Skin epidermis (tissue), 12 donors: ENCODE results near the gene CCDC33.
"Not testable (repeated sequence)": the region's sequence is repeated elsewhere in the genome, so short reads cannot be mapped to it uniquely, and the experiment has no call there.

Experiments
- H3K27ac ChIP-seq, 21 experiments: fragments of 200-600 bp; sonication (generic) in 11 of 21; one replicate each; pipeline ENCODE4 v1.5.0; 2020; ENCODE audit warnings: mild to moderate bottlenecking in 3 of 21, inconsistent platforms in 2 of 21, moderate library complexity in 2 of 21
- H3K4me3 ChIP-seq, 7 experiments: fragments of 200-600 bp; sonication (generic) in 2 of 7; one replicate each; pipeline ENCODE4 v1.5.0; 2020; ENCODE audit warnings: inconsistent platforms in 2 of 7, mild to moderate bottlenecking in 2 of 7, moderate library complexity in 1 of 7

Gene CCDC33

DNA sequence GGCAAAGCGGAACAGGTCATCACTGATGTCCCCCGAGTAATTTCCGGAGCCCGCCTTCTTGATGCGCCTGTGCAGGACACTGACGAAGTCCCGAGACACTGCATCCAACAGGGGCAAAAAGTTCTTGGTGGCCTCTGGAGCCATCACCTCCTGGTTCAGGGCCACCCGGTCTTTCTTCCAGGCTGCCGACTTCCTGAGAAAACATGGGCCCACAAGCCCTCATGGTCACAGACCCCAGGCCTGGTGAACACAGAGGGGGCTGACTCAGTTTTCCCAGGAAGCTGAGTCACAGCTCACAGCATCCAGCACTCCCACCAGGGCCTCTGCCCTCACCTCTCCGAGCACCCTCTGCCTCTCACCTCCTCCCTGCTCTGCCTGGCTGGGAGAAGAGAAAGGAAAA, 108.9 kb downstream of the CCDC33 start:
- no peak overlapping the region for H3K4me3 ChIP-seq
- H3K27ac ChIP-seq, result no peak overlapping the region

DNA sequence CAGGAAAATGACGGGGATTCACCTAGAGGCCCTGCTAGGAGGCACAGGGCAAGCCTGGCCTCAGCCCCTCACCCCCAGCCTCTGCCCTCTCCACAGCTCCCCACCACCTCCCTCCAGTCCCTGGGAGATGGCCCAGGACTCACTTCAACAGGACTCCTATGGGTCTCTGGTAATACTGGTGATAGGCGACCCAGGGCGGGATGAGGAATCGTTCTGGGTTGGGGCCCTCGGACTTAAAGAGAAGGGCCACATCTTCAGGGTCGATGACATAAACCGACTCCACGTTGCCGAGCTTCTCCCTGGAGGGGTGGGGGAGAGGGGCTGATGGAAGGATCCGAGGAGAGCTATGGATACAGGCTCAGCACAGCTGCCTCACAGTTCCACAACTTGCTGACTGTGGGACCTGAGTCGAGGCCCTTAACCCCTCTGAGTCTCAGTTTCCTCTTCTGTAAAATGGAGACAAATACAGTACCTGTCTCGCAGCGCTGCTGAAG, 111.7 kb downstream of the CCDC33 start:
- H3K4me3 ChIP-seq, result no peak overlapping the region
- no peak overlapping the region for H3K27ac ChIP-seq

DNA sequence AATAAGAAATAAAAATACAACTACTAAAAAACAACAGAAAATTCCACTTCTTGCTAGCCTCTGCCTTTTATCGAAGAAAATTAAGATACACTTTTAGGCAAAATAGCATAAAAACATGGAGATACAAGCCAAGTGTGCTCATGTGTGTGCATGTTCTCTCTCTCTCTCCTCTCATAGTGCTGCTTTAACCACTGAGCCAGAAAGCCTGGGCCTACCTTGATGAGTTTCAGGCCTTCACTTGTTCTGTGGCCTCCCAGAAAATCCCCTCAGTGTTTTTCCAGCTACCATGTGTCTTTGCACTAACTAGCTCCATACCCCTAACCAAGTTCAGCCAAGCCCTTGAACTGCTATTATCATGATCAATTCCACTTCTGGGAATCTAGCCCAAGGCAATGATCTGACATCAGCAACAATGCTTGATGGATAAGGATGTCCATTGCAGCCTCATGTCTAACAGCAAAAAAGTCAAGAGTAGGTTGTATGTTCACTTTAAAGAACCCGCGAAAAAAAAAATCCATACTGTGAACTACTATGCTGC, 113.2 kb downstream of the CCDC33 start:
- Histone ChIP-seq H3K27ac (no peak overlapping the region), H3K4me3 (no peak overlapping the region)

DNA sequence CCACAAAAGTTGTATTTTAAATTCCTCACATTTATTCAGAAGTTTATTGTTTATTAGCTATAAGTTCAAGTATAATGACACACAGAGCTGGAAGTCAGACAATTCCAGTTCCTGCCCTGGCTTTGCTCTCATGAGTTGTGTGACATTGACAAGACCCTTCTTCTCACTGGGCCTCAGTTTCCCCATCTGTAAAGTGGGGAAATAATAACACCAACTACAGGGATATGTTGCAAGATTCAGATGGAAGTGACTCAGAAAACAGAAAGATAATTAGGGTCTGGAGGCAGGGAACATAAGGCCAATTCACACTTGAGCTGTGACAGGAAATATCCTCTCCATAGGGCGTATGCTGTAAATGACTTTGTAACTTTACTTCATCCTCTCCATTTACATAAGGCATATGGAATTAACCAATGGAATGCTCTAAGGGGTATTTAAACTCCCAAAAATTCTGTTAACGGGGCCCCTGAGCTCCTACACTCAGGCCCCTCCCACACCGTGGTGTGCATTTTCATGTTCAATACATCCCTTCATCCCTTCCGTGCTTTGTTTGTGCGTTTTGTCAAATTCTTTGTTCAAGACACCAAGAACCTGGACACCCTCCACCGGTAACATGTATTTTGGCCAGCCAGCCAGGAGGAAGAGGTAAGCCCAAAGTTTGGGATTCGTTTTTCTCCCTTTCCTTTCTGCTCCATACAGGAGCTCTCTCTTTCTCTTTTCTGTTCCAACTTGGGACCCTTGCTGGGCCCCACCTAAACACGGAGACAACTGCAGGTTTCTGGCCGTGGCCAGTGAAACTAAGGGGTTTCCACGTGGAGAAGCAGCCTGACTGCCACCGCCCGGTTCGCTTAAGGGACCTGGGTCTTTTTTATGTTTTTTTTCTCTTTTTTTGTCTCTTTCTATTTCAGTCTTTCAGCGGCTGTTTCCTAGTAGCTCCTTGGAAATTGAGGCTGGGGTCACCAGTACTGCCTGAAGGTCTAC, 114.5 kb downstream of the CCDC33 start:
- Histone ChIP-seq H3K4me3 (no peak overlapping the region), H3K27ac (no peak overlapping the region)

DNA sequence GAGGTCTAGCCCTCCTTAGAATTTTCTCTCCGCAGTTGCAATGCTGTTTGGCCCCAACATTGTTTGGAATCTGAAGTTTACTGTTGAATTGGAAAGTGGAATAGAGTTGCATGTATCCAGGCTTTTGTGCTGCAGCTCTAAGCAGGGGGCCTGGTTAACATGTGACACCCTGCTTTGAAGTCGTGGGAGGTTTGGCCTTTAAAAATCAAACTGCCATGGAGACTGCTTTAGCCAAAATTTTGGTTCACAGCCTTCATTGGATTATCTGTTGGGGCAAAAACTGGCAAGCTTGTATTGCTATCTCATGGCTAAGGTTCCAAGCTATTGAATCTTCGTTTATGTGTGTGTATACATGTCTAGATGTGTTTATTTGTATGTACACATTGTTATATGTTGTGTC, 115.5 kb downstream of the CCDC33 start:
- H3K4me3 ChIP-seq, result no peak overlapping the region
- H3K27ac ChIP-seq, result no peak overlapping the region

DNA sequence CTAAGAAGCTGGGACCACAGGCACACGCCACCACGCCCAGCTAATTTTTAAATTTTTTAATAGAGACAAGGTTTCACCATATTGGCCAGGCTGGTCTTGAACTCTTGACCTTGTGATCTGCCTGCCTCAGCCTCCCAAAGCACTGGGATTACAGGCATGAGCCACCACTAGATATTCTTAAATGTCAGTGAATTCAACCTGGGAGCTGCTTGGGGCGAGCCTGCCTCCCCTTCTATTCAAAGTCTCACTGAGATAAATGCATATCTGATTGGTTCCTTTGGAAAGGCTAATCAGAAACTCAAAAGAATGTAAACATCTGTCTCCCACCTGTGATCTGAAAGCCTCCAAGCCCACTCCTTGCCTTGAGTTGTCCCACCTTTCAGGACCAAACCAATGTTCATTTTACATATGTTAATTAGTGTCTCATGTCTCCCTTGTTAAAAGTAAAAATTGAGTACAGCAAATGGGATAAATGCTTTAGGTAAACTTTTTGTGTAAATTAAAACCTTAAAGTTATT, 116.3 kb downstream of the CCDC33 start:
- Histone ChIP-seq H3K4me3 (no peak overlapping the region), H3K27ac (no peak overlapping the region)

DNA sequence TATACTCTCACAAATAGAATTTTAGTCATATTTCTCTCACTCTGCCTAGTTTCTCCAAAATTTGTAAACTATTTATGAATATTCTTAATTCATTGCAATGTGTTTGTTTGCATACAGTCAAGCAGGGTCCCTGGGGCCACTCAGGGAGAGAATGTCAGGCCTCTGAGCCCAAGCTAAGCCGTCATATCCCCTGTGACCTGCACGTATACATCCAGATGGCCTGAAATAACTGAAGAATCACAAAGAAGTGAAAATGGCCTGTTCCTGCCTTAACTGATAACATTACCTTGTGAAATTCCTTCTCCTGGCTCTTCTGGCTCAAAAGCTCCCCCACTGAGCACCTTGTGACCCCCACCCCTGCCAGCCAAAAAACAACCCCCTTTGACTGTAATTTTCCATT, 117.9 kb downstream of the CCDC33 start:
- not testable (repeated sequence) for H3K27ac ChIP-seq, H3K4me3 ChIP-seq

DNA sequence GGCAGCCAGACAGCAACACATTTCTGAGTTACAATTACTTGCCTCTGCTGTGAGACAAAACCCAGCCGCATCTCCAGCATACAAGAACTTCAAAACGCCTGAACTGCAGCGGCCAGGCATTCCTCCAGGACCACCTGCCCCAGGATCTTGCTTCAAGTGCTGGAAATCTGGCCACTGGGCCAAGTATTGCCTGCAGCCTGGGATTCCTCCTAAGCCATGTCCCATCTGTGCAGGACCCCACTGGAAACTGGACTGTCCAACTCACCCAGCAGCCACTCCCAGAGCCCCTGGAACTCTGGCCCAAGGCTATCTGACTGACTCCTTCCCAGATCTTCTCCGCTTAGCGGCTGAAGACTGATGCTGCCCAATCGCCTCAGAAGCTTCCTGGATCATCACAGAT, 119.9 kb downstream of the CCDC33 start:
- not testable (repeated sequence) for H3K27ac ChIP-seq, H3K4me3 ChIP-seq

DNA sequence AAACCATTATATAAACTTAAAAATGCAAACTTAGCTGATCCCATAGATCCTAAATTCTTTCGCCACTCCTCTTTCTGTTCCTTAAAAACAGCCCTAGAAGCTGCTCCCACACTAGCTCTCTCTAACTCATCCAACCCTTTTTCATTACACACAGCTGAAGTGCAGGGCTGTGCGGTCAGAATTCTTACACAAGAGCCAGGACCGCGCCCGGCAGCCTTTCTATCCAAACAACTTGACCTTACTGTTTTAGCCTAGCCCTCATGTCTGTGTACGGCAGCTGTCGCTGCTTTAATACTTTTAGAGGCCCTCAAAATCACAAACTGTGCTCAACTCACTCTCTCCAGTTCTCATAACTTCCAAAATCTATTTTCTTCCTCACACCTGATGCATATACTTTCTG, 121.4 kb downstream of the CCDC33 start:
- H3K27ac ChIP-seq, H3K4me3 ChIP-seq: not testable (repeated sequence)

DNA sequence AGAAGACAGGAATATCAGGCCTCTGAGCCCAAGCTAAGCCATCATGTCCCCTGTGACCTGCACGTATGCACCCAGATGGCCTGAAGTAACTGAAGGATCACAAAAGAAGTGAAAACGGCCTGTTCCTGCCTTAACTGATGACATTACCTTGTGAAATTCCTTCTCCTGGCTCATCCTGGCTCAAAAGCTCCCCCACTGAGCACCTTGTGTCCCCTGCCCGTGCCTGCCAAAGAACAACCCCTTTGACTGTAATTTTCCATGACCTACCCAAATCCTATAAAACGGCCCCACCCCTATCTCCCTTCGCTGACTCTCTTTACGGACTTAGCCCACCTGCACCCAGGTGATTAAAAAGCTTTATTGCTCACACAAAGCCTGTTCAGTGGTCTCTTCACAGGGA, 123.2 kb downstream of the CCDC33 start:
- not testable (repeated sequence) for H3K27ac ChIP-seq, H3K4me3 ChIP-seq

DNA sequence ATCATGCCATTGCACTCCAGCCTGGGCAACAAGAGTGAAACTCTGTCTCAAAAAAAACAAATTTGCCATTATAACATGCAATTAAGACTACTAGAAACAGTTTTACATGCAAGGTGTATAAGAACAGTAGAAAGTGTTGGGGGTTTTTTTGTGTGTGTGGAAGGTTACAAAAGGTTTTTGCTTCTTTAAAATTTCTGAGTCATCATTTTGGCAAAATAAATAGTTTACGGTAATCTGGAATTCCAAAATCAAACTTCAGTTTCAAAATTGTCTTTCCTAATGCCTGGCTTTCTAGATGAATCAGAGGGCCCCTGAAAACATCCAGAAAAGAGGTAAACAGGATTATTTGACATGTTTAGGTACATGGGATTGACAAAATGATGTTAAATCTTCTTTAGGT, 124.7 kb downstream of the CCDC33 start:
- H3K4me3 ChIP-seq, H3K27ac ChIP-seq: not testable (repeated sequence)

DNA sequence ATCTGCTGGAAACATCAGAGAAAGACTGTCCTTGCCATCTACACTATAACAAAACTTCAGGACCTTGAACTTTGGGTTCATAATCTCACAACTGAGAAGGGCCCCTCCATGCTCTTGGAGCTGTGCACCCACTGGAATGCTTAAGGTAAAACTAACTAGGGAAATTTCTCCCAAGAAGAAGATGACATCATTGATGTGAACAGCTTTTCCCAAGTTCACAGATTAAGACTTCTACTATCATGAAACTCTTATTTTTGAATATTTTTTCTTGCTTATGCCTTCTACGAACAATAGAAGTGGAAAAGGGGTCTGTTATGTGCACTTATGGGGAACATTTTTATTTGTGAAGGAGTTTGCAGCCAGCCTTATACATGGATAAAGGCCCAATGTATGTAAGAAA, 126.4 kb downstream of the CCDC33 start:
- Histone ChIP-seq H3K27ac (no peak overlapping the region), H3K4me3 (no peak overlapping the region)

DNA sequence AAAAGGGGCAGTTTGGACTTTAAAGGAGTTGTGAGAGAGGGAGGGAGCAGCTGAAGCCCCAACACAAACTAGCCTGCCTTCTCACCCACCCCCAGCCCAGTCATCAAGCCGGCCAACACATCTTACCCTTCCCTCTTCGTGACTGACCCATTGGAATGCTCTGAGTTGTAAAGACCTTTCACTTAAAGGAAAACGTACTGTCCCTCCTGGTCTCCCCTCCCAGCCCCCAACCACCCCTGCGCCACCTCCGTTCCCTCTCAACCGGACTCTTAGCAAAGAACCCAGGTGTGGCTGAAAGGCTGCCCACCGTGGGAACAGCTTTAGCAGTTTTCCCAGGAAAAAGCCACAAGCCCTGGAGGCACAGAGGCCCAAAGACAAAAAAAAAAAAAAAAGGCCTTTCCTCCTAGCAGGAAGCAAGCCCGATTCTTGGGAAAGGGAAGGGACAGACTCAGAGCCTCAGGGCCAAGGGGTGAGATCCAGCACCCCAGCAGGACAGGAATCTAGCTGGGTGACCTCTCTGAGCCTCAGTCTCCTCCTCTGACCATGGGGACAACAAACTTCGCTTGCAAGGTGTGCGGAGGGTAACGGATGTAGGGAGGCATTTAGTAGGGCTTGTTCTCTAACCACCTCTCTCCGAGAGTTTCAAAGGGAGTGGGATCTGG, 128.9 kb downstream of the CCDC33 start:
- peak overlapping the region in 6 of 21 experiments; percentile 16 to 71 (median 68) for H3K27ac ChIP-seq
- H3K4me3 ChIP-seq, result peak overlapping the region in 3 of 7 experiments; percentile 42 to 51 (median 51)

DNA sequence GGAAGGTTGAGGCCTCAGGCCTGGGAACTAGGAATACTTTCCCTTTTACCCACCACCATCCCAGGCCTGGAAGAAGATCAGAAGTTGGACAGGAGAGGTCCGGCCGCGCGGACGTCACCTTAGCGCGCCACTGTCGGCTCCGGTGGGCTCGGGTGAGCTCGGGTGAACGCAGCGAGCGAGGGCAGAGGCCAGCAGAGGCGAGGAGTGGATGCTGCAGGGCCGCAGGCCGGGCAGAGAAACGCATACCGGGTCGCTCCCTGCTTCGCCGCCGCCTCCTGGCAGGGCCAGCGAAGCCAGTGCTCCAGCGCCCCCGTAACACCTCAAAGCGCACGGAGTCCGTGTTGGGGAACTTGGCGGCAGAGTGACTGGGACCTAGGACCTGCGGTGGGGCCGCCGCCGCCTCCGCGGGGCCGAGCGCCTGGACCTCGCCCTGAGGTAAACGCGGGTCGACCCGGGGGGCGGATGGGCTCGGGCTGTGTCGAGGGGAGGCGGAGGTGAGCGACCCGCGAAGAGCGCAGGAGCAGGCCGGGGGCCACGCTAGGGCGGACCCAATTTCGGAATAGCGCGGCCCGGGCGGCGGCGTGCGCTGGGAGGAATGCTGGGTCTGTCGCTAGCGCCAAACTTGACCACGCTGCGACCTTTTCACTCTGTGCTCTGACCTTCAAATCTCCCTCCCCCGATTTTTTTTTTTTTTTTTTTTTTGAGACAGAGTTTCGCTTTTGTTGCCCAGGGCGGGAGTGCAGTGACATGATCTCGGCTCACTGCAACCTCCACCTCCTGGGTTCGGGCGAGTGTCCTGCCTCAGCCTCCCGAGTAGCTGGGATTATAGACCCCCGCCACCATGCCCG, 129.7 kb downstream of the CCDC33 start:
- Histone ChIP-seq H3K4me3 (peak overlapping the region; percentile 35 to 51 (median 42)), H3K27ac (peak overlapping the region in 11 of 21 experiments; percentile 11 to 74 (median 62))

DNA sequence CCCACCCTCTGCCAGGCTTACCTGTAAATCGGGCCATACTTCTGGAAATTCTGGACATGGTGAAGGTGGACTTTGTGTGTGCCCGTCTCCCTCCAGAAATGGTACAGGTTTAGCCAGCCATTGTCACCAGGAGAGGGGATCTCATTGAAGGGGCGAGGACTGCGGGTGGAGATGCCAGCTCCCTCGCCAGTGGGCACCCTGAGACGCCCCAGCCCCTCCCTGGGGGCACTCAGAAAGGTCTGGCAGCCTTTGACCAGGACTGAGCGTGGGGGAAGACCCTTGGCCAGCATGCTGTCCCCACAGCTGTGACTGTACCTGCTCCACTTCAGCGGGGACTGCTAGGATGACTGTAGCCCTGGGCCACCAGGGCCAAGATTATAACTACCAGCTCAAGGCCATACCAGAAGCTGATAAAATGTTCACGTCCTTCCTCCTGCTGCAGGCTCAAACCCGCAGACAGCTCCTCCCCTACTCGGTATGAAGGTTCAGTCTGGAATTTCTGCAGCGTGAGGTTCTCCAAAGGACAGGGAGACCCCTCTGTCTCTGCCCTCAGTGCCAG, 131.2 kb downstream of the CCDC33 start, which contains the start of gene CYP11A1:
Gene CYP11A1, minus strand, starts transcription at position 351 of the 559 bp plus-strand sequence. Its CDS starts 61 bp downstream, at position 290.
- no peak within 1 kb of the TSS for H3K4me3 ChIP-seq

DNA sequence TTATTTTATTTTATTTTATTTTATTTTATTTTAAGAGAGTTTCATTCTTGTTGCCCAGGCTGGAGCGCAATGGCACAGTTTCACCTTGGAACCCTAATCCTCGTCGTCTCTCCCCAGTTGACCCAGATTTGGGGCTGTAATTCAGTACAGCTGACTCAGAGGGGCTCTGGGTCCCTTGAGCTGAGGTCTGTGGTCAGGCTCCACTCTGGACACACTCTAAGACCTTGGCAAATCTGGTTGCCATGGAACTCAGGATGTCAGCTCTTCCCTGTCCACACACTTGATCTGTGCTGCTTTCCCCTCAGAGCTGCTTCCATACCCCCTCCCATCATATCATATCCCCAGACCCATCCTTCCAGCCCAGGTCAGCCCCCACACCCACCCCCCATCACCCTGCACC, 132.0 kb downstream of the CCDC33 start:
- Histone ChIP-seq H3K4me3 (no peak overlapping the region), H3K27ac (no peak overlapping the region)

More for the DNA sequence above, 131.2 kb downstream of the CCDC33 start, which contains the start of gene CYP11A1:
- no peak within 1 kb of the TSS for H3K27ac ChIP-seq

DNA sequence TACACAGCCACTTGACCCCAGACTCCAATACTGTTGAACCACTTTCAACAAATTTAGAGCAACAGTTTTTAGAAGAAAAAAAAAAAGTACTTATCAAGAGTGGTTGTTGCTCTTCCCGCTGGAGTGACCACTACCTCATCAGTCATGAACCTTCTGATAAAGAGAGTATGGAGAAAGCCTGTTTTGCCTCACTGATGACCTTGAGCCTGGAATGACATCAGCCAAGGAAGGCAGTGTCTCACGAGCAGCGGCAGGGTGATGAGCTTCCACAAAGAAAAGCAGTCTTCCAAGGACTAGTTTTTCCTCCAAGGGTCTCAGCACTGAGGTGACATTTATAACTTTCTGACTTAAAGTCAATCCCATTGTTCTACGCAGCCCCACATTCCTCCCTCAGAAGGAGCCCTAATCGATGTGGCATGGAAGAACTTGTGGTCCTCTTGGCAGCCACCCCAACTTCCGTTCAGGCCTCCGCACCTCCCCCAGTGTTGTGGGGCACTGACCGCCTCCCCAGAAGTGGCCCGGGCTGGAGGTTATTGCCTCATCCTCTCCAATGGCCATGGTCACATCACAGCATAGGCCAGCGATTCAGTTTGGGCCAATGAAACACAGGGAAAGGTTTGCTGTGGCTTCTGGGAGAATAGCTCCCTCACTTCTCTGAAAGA, 133.1 kb downstream of the CCDC33 start:
- H3K4me3 ChIP-seq, result no peak overlapping the region
- H3K27ac ChIP-seq, result no peak overlapping the region

DNA sequence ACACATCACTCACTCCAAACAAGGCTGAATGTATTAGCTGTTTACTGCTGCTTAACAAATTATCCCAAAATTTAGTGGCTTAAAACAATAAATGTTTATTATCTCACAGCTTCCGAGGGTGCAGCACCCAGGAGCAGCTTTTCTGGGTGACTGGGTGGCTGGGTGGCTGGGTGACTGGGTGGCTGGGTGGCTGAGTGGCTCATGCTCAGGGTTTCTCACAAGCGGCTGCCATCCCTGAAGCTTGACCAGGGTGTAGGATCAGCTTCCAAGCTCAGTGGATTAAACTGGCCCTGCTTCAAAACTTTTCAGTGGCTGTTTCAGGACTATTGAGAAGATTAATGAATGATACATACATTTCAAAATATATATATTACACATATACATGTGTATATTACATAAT, 133.6 kb downstream of the CCDC33 start:
- Histone ChIP-seq H3K4me3 (no peak overlapping the region), H3K27ac (no peak overlapping the region)
